Thyroid gland (tissue), 4 donors: ENCODE measurements around the gene MAP1LC3B.
A peak's percentile ranks its signal among the peaks of the same experiment; 100 is the strongest.

ENCODE experiments used
- POLR2A ChIP-seq, 2 donors: fragments of 450-650 bp; IDR thresholded peaks; one replicate each; pipeline ENCODE4 v1.6.1; 2017; ENCODE audit warnings: antibody characterized with exemption in 2 of 2, mild to moderate bottlenecking in 2 of 2, moderate library complexity in 1 of 2
- TF ChIP-seq, protein P1 (sequence below), 6 experiments: fragments of 200-600 bp in 3 of 6; fragments of 450-650 bp in 3 of 6; sonication (generic) in 3 of 6; IDR thresholded peaks; one replicate each; pipeline ENCODE4 v1.5.1; 2016 to 2019; ENCODE audit warnings: antibody characterized with exemption in 6 of 6, mild to moderate bottlenecking in 2 of 6, inconsistent platforms in 1 of 6, moderate library complexity in 1 of 6

DNA sequence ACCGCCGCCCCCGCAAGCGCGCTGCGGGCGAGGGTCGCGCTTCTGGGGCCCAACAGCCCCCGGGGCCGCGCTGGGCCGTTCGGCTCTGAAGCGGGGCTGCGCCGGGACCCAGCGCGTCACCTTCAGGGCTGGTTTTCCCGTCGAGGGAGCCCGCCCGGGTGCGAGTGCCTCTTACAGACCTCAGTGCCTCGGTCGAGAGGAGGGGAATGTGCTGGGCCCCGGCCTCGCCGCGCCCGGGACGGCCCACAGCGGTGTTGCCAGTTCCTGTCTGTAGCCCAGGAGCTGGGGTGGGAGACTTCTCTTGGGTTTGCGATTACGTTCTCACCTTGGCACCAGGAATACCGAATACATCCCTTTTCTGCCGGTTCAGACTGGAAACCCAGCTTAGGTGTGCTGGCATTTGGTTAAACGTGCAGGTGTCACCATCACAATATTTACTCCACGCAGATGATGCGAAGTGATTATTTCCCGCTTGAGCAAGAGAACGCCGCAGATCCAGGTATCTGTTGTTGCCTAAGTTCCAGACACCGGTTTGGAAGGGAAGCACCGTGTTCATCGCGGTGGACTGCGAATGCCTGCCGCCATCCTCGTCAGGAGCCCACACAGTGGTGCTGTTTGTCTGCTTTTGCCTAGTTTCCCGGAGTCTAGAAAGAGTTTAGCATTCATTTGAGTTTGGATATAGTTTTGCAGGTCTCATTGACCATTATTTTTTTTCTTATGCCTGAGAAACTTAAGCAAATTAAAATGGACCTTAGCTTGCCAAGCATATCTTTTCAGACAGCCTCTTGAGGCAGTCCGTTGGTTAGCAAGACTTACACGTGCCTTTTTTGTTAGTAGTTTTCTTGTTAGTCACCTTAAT lies 914 bp downstream of the MAP1LC3B start:
- TF ChIP-seq, protein P1, sequence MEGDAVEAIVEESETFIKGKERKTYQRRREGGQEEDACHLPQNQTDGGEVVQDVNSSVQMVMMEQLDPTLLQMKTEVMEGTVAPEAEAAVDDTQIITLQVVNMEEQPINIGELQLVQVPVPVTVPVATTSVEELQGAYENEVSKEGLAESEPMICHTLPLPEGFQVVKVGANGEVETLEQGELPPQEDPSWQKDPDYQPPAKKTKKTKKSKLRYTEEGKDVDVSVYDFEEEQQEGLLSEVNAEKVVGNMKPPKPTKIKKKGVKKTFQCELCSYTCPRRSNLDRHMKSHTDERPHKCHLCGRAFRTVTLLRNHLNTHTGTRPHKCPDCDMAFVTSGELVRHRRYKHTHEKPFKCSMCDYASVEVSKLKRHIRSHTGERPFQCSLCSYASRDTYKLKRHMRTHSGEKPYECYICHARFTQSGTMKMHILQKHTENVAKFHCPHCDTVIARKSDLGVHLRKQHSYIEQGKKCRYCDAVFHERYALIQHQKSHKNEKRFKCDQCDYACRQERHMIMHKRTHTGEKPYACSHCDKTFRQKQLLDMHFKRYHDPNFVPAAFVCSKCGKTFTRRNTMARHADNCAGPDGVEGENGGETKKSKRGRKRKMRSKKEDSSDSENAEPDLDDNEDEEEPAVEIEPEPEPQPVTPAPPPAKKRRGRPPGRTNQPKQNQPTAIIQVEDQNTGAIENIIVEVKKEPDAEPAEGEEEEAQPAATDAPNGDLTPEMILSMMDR (IDR thresholded peaks at IDR 0.05), result peak in 4 of 6 experiments; percentile 32 to 52 (median 45)
- TF ChIP-seq POLR2A (IDR thresholded peaks at IDR 0.05), result peak in 1 of 2 donors; percentile 7
